GM23338 (cell line): ENCODE measurements around the gene CCDC57.

Experiments
- CREB1 ChIP-seq: fragments of 250-450 bp; sonication (Bioruptor Pico); IDR thresholded peaks from 2 replicates; pipeline ENCODE4 v1.5.0; 2020; ENCODE audit warnings: low read depth, mild to moderate bottlenecking, moderate library complexity
- EZH2 ChIP-seq: fragments of 200-600 bp; sonication (generic); IDR thresholded peaks from one replicate; pipeline ENCODE4 v1.8.0; 2017; ENCODE audit warnings: antibody characterized with exemption, mild to moderate bottlenecking, low read depth; ENCODE audit not compliant: unreplicated experiment
- JUNB ChIP-seq: IDR thresholded peaks from one replicate; pipeline ENCODE4 v1.6.1; 2016; ENCODE audit warnings: antibody characterized with exemption; ENCODE audit not compliant: unreplicated experiment
- POLR2AphosphoS5 ChIP-seq: IDR thresholded peaks from 2 replicates; pipeline ENCODE4 v1.6.1; 2016; ENCODE audit warnings: antibody characterized with exemption, low read depth
- TF ChIP-seq, protein P1 (sequence below), 2 experiments: fragments of 200-600 bp in 1 of 2; sonication (generic) in 1 of 2; conservative IDR thresholded peaks; 2 replicates each; pipeline versions ENCODE4 v1.5.1 to v1.6.1; 2016 to 2017; ENCODE audit warnings: antibody characterized with exemption in 2 of 2, low read depth in 2 of 2, mild to moderate bottlenecking in 2 of 2, moderate library complexity in 1 of 2
- TF ChIP-seq, protein P2 (sequence below): IDR thresholded peaks from one replicate; pipeline ENCODE4 v1.6.1; 2018; ENCODE audit warnings: antibody characterized with exemption; ENCODE audit not compliant: unreplicated experiment

DNA sequence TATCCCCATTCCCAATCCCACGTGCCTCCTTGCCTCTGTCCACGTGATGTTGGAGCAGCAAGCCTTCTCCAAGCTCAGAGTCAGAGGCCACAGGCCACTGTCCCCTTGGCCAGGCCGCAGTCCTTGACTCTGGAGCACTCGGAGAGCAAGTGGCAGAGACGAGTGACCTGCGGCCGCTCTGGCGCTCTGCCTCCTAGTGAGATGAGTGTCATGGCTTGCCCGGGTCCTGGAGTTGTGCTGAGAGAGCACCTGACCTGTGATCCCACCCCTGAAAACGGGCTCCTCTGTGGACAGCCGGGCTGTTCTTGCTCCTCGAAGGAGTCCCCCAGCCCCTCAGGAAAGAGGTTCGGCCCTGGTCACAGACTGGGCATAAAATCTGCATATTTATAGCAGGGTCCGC, 104.6 kb downstream of the CCDC57 start:
- no peak for TF ChIP-seq JUNB
- TF ChIP-seq, protein P1, sequence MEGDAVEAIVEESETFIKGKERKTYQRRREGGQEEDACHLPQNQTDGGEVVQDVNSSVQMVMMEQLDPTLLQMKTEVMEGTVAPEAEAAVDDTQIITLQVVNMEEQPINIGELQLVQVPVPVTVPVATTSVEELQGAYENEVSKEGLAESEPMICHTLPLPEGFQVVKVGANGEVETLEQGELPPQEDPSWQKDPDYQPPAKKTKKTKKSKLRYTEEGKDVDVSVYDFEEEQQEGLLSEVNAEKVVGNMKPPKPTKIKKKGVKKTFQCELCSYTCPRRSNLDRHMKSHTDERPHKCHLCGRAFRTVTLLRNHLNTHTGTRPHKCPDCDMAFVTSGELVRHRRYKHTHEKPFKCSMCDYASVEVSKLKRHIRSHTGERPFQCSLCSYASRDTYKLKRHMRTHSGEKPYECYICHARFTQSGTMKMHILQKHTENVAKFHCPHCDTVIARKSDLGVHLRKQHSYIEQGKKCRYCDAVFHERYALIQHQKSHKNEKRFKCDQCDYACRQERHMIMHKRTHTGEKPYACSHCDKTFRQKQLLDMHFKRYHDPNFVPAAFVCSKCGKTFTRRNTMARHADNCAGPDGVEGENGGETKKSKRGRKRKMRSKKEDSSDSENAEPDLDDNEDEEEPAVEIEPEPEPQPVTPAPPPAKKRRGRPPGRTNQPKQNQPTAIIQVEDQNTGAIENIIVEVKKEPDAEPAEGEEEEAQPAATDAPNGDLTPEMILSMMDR (conservative IDR thresholded peaks at IDR 0.05; ENCODE audit: low read depth in 2 of 2), result no peak
- no peak for TF ChIP-seq CREB1 (CRISPR knock-in tag)
- TF ChIP-seq EZH2, result no peak
- TF ChIP-seq, protein P2, sequence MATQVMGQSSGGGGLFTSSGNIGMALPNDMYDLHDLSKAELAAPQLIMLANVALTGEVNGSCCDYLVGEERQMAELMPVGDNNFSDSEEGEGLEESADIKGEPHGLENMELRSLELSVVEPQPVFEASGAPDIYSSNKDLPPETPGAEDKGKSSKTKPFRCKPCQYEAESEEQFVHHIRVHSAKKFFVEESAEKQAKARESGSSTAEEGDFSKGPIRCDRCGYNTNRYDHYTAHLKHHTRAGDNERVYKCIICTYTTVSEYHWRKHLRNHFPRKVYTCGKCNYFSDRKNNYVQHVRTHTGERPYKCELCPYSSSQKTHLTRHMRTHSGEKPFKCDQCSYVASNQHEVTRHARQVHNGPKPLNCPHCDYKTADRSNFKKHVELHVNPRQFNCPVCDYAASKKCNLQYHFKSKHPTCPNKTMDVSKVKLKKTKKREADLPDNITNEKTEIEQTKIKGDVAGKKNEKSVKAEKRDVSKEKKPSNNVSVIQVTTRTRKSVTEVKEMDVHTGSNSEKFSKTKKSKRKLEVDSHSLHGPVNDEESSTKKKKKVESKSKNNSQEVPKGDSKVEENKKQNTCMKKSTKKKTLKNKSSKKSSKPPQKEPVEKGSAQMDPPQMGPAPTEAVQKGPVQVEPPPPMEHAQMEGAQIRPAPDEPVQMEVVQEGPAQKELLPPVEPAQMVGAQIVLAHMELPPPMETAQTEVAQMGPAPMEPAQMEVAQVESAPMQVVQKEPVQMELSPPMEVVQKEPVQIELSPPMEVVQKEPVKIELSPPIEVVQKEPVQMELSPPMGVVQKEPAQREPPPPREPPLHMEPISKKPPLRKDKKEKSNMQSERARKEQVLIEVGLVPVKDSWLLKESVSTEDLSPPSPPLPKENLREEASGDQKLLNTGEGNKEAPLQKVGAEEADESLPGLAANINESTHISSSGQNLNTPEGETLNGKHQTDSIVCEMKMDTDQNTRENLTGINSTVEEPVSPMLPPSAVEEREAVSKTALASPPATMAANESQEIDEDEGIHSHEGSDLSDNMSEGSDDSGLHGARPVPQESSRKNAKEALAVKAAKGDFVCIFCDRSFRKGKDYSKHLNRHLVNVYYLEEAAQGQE, result no peak
- no peak for TF ChIP-seq POLR2AphosphoS5
